ENCODE data around the gene KCNH2.

- TF ChIP-seq, protein P1, sequence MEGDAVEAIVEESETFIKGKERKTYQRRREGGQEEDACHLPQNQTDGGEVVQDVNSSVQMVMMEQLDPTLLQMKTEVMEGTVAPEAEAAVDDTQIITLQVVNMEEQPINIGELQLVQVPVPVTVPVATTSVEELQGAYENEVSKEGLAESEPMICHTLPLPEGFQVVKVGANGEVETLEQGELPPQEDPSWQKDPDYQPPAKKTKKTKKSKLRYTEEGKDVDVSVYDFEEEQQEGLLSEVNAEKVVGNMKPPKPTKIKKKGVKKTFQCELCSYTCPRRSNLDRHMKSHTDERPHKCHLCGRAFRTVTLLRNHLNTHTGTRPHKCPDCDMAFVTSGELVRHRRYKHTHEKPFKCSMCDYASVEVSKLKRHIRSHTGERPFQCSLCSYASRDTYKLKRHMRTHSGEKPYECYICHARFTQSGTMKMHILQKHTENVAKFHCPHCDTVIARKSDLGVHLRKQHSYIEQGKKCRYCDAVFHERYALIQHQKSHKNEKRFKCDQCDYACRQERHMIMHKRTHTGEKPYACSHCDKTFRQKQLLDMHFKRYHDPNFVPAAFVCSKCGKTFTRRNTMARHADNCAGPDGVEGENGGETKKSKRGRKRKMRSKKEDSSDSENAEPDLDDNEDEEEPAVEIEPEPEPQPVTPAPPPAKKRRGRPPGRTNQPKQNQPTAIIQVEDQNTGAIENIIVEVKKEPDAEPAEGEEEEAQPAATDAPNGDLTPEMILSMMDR (IDR thresholded peaks at IDR 0.05), result no peak
- no peak for TF ChIP-seq EP300 (IDR thresholded peaks at IDR 0.05)
- no peak for TF ChIP-seq POLR2A (IDR thresholded peaks at IDR 0.05)
Measured at GRCh38 chr7:150941351-150942000, 36.6 kb downstream of the KCNH2 start.
